Measurements from ENCODE around the gene FAHD2A. TPM values are rescaled to one million over a fixed set of nuclear protein-coding genes. Genes with fewer than 3 reads are reported as not detected.
"Not testable (repeated sequence)": the region's sequence is repeated elsewhere in the genome, so short reads cannot be mapped to it uniquely, and the experiment has no call there.

The FAHD2A gene
- total RNA-seq, 3 donors from 2014 or later = 19.3 to 50.1 (median 24.3) TPM

DNA sequence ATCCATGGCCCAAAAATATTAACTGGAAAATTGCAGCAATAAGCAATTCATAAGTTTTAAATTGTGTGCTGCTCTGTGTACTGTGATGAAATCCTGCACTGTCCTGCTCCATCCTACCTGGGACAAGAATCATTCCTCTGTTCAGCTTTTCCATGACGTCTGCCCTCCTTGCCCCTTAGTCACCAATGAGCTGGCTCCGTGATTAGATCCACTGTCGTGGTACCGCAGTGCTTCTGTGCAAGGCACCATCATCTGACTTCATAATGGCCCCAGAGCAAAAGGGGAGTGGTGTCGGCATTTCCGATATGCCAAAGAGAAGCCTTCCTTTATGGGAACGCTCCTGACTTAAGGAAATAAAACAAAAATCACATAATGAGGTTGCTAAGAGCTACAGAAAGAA lies 3.4 kb upstream of the FAHD2A start:
- no peaks in the 10 kb centered on the region for H3K9me3 ChIP-seq
- intact Hi-C loops (cut with DNase I; ENCODE audit: low total_unique reads) = no loop called here
- H3K36me3 ChIP-seq = no peaks in the 10 kb centered on the region
- no peak overlapping the region for H3K4me3 ChIP-seq
- peaks cover 0 to 4% of the 10 kb centered on the region in 2 donors for H3K4me1 ChIP-seq
- no peak overlapping the region for H3K27ac ChIP-seq
- no peak for DNase-seq (ENCODE audit: low spot score in 2 of 2)
- TF ChIP-seq POLR2A (IDR thresholded peaks at IDR 0.05) (no peak), POLR2AphosphoS5 (IDR thresholded peaks at IDR 0.05) (no peak)
- TF ChIP-seq, protein P1, sequence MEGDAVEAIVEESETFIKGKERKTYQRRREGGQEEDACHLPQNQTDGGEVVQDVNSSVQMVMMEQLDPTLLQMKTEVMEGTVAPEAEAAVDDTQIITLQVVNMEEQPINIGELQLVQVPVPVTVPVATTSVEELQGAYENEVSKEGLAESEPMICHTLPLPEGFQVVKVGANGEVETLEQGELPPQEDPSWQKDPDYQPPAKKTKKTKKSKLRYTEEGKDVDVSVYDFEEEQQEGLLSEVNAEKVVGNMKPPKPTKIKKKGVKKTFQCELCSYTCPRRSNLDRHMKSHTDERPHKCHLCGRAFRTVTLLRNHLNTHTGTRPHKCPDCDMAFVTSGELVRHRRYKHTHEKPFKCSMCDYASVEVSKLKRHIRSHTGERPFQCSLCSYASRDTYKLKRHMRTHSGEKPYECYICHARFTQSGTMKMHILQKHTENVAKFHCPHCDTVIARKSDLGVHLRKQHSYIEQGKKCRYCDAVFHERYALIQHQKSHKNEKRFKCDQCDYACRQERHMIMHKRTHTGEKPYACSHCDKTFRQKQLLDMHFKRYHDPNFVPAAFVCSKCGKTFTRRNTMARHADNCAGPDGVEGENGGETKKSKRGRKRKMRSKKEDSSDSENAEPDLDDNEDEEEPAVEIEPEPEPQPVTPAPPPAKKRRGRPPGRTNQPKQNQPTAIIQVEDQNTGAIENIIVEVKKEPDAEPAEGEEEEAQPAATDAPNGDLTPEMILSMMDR (IDR thresholded peaks at IDR 0.05) = no peak
- no peaks in the 10 kb centered on the region for H3K27me3 ChIP-seq

DNA sequence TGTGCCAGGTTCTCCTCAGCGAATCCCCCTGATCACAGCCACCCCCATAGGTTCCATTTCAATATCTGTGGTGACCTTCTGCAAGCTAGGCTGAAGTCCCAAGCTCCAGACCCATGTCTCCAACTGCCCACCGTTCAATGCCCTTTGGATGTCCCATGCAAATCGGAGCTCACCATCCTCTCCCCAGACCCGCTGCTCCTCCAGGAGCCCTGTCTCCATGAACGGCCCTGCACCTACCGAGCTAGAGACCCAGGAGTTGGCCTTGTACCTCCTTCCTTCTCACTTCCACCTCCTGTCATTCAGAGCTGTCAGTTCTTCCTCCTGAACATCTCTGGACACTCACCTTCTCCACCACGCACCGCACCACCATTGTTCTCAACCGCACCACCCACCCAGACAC lies 1.0 kb upstream of the FAHD2A start:
- H3K4me3 ChIP-seq = peak overlapping the region; percentile 72 to 95 (median 78)
- intact Hi-C loops (cut with DNase I; ENCODE audit: low total_unique reads) = no loop called here
- H3K4me1 ChIP-seq = peaks cover 0 to 4% of the 10 kb centered on the region in 2 donors
- TF ChIP-seq POLR2AphosphoS5 (IDR thresholded peaks at IDR 0.05) (no peak), POLR2A (IDR thresholded peaks at IDR 0.05) (no peak)
- TF ChIP-seq, protein P1 (IDR thresholded peaks at IDR 0.05) = no peak
- DNase-seq (ENCODE audit: low spot score in 2 of 2) = no peak
- peak overlapping the region in 1 of 2 donors; percentile 76 for H3K27ac ChIP-seq
- no peaks in the 10 kb centered on the region for H3K27me3 ChIP-seq
- no peaks in the 10 kb centered on the region for H3K9me3 ChIP-seq
- H3K36me3 ChIP-seq = no peaks in the 10 kb centered on the region

DNA sequence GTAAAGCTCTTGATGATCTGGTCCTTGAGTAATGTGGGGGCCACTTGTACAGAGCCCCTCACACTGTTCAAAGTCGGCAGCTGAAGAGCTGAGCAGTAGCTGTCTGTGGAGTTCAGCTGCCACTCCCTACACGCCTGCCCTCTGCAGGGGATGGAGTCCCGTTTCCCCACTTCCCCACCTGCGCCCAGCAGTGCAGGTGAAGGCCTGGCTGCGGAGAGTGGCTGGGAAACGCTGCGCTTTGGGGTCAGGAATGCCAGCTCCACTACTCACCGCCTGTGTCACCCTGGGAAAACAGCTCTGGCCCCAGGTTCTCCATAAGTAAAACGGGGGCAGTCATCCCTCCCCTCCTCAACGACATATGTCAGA lies 521 bp upstream of the FAHD2A start:
- H3K4me3 ChIP-seq = peak overlapping the region; percentile 72 to 95 (median 78)
- H3K4me1 ChIP-seq; H3K36me3 ChIP-seq; intact Hi-C loops (cut with DNase I; ENCODE audit: low total_unique reads); H3K27me3 ChIP-seq; H3K9me3 ChIP-seq; DNase-seq (ENCODE audit: low spot score in 2 of 2): not testable (repeated sequence)
- H3K27ac ChIP-seq = peak overlapping the region; percentile 76 to 87

DNA sequence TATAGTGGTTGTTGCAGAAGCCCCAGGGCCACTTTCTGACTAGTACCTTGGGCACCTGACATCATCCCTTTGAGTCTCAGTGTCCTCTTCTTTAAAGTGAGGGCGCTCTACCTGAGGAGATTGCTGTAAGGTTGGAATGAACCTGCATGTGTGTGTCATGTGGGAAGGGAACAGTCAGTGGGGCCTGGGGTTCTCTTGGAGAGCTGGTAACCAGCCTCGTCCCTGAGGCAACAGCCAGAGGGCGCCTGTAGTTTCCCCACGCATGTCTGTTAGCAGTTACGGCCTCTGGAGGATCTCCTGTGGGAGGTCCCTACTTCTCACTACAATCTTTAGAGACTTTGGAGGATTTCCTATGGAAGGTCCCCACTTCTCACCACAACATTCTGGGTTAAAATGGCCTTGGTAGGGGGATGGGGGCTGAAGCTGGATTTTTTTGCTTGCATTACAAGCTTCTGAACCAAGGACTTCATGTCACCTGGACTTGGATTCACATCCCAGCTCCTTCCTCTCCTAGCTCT lies 755 bp downstream of the FAHD2A start:
- DNase-seq (ENCODE audit: low spot score in 2 of 2); H3K36me3 ChIP-seq; H3K27me3 ChIP-seq; H3K9me3 ChIP-seq; intact Hi-C loops (cut with DNase I; ENCODE audit: low total_unique reads); H3K4me1 ChIP-seq: not testable (repeated sequence)
- H3K4me3 ChIP-seq = peak overlapping the region; percentile 72 to 95 (median 78)
- H3K27ac ChIP-seq = peak overlapping the region; percentile 76 to 87

DNA sequence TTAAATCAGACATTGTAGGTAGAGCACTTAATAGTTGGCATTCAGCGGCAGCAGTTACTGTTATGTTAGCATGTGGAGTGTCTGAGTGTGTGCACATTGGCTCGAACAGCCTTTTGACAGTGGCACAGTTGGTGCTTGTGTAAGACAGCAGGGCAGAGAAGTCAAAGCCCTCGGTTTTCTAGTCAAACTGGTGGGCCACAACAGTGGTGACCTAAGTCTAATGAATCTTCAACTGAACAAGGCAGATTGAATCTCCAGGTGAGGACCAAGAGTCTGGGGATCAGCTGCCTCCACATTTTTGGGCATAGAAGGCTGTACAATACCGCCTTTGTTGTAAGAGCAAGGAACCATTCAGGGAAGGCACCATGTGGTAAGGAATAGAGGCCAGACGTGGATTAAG lies 1.3 kb downstream of the FAHD2A start:
- H3K27ac ChIP-seq; intact Hi-C loops (cut with DNase I; ENCODE audit: low total_unique reads); H3K36me3 ChIP-seq; H3K9me3 ChIP-seq; DNase-seq (ENCODE audit: low spot score in 2 of 2); H3K4me1 ChIP-seq; H3K27me3 ChIP-seq: not testable (repeated sequence)
- peak overlapping the region in 1 of 3 donors; percentile 72 for H3K4me3 ChIP-seq

DNA sequence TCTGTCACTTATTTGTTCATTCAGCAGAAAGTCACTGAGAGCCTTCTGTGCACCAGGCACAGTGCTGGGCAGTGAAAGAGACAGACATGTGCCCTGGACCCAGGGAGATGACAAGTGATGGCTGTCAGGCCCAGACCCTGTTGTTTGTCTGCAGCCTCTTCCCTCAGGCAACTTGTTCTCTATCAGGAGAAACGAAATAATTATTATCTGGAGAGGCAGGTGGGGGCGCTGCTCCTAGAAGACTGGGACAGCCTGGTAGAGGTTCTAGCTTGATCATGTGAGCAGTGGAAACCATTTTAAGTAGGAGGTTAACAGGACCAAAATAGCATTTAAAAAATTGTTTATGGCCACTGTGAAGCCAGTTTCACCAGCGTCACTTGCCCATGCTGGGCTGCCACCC lies 2.2 kb downstream of the FAHD2A start:
- intact Hi-C loops (cut with DNase I; ENCODE audit: low total_unique reads); H3K4me1 ChIP-seq; H3K27ac ChIP-seq; H3K36me3 ChIP-seq; H3K9me3 ChIP-seq; H3K27me3 ChIP-seq; DNase-seq (ENCODE audit: low spot score in 2 of 2); H3K4me3 ChIP-seq: not testable (repeated sequence)

DNA sequence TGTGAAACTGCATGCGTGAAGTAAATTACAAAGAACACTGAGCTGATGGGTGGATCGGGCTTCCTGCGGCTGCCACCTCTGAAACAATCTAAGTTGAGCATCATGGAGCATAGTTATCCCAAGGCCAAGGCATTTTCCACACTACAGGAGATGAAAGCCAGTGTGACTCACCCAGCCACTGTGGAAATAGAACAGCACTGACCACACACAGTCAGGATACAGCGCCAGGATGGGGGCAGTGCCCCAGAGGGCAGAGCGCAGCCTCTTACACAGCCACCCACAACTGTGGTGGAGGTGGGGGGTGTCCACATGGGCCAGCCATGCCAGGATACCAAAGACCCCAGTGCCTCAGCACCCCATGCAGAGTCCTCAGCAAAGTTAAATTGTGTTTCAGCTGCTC lies 8.7 kb downstream of the FAHD2A start:
- H3K27ac ChIP-seq; DNase-seq (ENCODE audit: low spot score in 2 of 2); H3K36me3 ChIP-seq; H3K27me3 ChIP-seq; intact Hi-C loops (cut with DNase I; ENCODE audit: low total_unique reads); H3K4me3 ChIP-seq; H3K4me1 ChIP-seq; H3K9me3 ChIP-seq: not testable (repeated sequence)

DNA sequence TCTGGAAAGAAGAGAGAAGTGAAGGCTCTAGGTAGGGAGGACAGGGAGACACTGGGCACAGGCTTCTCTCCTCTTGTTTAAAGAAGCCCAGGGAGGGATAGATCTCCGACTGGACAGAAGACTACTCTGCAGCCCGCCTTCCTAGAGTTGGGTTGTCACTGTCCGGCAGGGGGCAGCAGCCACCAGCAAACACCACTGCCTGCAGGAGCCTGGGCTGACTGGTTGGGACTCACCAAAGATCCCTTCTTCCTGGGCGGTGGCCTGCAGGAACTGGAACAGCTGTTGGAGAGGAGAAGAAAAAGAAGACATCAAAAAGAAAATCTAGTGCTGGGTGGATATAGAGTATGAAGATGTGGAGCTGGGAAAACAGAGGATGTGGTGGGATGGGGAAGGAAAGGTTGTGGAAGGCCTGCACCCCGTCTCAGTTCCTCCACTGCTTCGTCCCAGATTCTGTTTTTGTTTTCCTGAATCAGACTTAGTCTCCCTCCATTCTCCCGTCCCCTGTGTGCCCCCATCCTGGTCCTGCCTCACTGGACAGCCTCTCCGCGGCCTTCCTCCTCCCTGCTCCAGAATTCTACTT lies 11.6 kb downstream of the FAHD2A start:
- H3K4me3 ChIP-seq; intact Hi-C loops (cut with DNase I; ENCODE audit: low total_unique reads): not testable (repeated sequence)
- TF ChIP-seq, protein P1 (IDR thresholded peaks at IDR 0.05) = peak; percentile 68 to 92 (median 77)

DNA sequence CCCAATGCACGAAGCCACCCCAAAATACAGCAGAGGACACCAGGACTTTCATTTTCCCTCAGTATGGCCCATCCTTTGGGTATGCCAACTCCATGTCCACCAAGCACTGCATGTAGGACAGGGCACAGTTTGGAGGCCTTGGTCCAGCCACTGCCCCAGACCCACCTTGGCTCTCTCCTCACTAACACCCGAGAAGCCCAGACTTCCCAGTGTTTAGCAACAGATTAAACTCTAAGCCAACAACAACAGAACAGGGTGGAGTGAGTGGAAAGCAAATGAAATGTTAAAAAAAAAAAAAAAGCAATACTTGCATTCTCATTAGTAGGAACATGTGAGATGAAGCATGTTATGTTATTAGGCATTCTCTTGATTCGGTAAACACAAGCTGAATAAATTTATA lies 12.6 kb downstream of the FAHD2A start:
- H3K36me3 ChIP-seq; intact Hi-C loops (cut with DNase I; ENCODE audit: low total_unique reads); H3K9me3 ChIP-seq; DNase-seq (ENCODE audit: low spot score in 2 of 2); H3K27ac ChIP-seq; H3K4me3 ChIP-seq; H3K4me1 ChIP-seq; H3K27me3 ChIP-seq: not testable (repeated sequence)

More for the DNA sequence above, 11.6 kb downstream of the FAHD2A start:
- not testable (repeated sequence) for H3K36me3 ChIP-seq, H3K9me3 ChIP-seq, H3K27ac ChIP-seq, H3K27me3 ChIP-seq, H3K4me1 ChIP-seq
- peak; percentile 82 to 91 for DNase-seq (ENCODE audit: low spot score in 2 of 2)

DNA sequence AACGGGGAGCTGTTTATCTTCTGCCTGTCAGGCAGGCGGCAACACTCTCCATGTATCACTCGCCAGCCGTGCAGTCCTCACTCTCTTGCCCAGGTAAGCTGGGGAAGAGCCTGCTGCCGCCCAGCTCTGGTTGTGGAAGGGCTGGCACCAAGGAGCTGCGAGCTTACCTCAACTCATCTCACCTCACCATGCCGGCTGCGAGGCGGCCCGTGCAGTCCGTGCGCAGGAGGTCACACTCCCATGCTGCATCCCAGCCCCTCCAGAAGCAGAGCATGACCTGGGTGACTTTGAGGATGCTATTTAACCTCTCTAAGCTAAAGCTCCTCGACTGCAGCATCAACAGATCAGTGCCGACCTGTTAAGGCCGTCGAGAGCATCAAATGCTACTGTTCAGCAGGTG lies 13.1 kb downstream of the FAHD2A start:
- intact Hi-C loops (cut with DNase I; ENCODE audit: low total_unique reads); H3K27ac ChIP-seq: not testable (repeated sequence)

More for the DNA sequence above, 13.1 kb downstream of the FAHD2A start:
- not testable (repeated sequence) for H3K27me3 ChIP-seq; H3K4me1 ChIP-seq; DNase-seq (ENCODE audit: low spot score in 2 of 2); H3K4me3 ChIP-seq; H3K36me3 ChIP-seq; H3K9me3 ChIP-seq
